HepG2 (cell line): ENCODE measurements around the gene FAM162A. TPM values are rescaled to one million over a fixed set of nuclear protein-coding genes. Genes with fewer than 3 reads are reported as not detected.
A peak's percentile ranks its signal among the peaks of the same experiment; 100 is the strongest.

Source experiments
- ASH2L ChIP-seq: fragments of 300-600, 200-600 bp; sonication (generic); IDR thresholded peaks from 2 replicates; pipeline ENCODE4 v1.7.0; 2017; ENCODE audit warnings: low read depth, mild to moderate bottlenecking, moderate library complexity, mixed read lengths, low read length; ENCODE audit not compliant: insufficient read length
- ATF7-NPFF ChIP-seq: sonication (generic); formaldehyde crosslinking; IDR thresholded peaks from 2 replicates; pipeline ENCODE4 v1.8.1; 2023; ENCODE audit warnings: mild to moderate bottlenecking, low read depth, missing genetic modification reagents, moderate library complexity
- CEBPB ChIP-seq: IDR thresholded peaks from 2 replicates; pipeline ENCODE4 v1.6.1; 2011; ENCODE audit warnings: low read depth, low read length, improper control_type of control experiment, borderline replicate concordance
- CSRNP2 ChIP-seq: sonication (generic); formaldehyde crosslinking; conservative IDR thresholded peaks from 2 replicates; pipeline ENCODE4 v1.8.0; 2022; ENCODE audit warnings: low read depth, missing genetic modification reagents
- ERF ChIP-seq: IDR thresholded peaks from 2 replicates; pipeline ENCODE4 v1.6.1; 2018; ENCODE audit warnings: missing biosample characterization, missing genetic modification reagents
- FOXJ3 ChIP-seq: sonication (generic); formaldehyde crosslinking; IDR thresholded peaks from 2 replicates; pipeline ENCODE4 v1.4.0; 2020; ENCODE audit warnings: missing genetic modification reagents, mild to moderate bottlenecking, borderline replicate concordance
- GLI4 ChIP-seq: sonication (generic); formaldehyde crosslinking; IDR thresholded peaks from 2 replicates; pipeline ENCODE4 v1.5.1; 2020; ENCODE audit warnings: missing genetic modification reagents, mild to moderate bottlenecking, moderate library complexity, borderline replicate concordance
- NCOA5 ChIP-seq: sonication (generic); formaldehyde crosslinking; IDR thresholded peaks from 2 replicates; pipeline ENCODE4 v1.4.0; 2020; ENCODE audit warnings: missing genetic modification reagents
- NFE2L1 ChIP-seq: sonication (generic); formaldehyde crosslinking; IDR thresholded peaks from 2 replicates; pipeline ENCODE4 v1.4.0; 2020; ENCODE audit warnings: missing genetic modification reagents, mild to moderate bottlenecking, borderline replicate concordance
- PAX8 ChIP-seq: sonication (generic); formaldehyde crosslinking; IDR thresholded peaks from 2 replicates; pipeline ENCODE4 v1.8.0; 2022; ENCODE audit warnings: mild to moderate bottlenecking, missing genetic modification reagents, borderline replicate concordance
- POLR2A ChIP-seq, 2 experiments: IDR thresholded peaks; 2 replicates each; pipeline ENCODE4 v1.6.1; 2011; ENCODE audit warnings: low read depth in 2 of 2, low read length in 2 of 2, mild to moderate bottlenecking in 1 of 2, moderate library complexity in 1 of 2; ENCODE audit not compliant: insufficient read depth in 1 of 2
- SNAI1 ChIP-seq: sonication (generic); formaldehyde crosslinking; IDR thresholded peaks from 2 replicates; pipeline ENCODE4 v1.5.0; 2020; ENCODE audit warnings: mild to moderate bottlenecking, missing genetic modification reagents, borderline replicate concordance
- SPEN ChIP-seq: sonication (generic); formaldehyde crosslinking; IDR thresholded peaks from 2 replicates; pipeline ENCODE4 v1.5.1; 2020; ENCODE audit warnings: low read depth, mild to moderate bottlenecking, missing genetic modification reagents
- TCF7 ChIP-seq: sonication (generic); IDR thresholded peaks from 2 replicates; pipeline ENCODE4 v1.6.1; 2016; ENCODE audit warnings: antibody characterized with exemption, low read depth
- ZFP1 ChIP-seq: IDR thresholded peaks from 2 replicates; pipeline ENCODE4 v1.6.1; 2016
- ZMAT3 ChIP-seq: sonication (generic); formaldehyde crosslinking; conservative IDR thresholded peaks from 2 replicates; pipeline ENCODE4 v1.7.0; 2021; ENCODE audit warnings: missing genetic modification reagents
- ZNF30 ChIP-seq: sonication (generic); formaldehyde crosslinking; IDR thresholded peaks from 2 replicates; pipeline ENCODE4 v1.5.0; 2020; ENCODE audit warnings: mild to moderate bottlenecking, missing genetic modification reagents
- ZNF329 ChIP-seq: sonication (generic); formaldehyde crosslinking; IDR thresholded peaks from 2 replicates; pipeline ENCODE4 v1.9.0; 2021; ENCODE audit warnings: low read depth, mild to moderate bottlenecking, missing genetic modification reagents
- ZNF33B ChIP-seq: sonication (generic); formaldehyde crosslinking; IDR thresholded peaks from 2 replicates; pipeline ENCODE4 v1.5.1; 2020; ENCODE audit warnings: mild to moderate bottlenecking, missing genetic modification reagents
- ZNF432 ChIP-seq: sonication (generic); formaldehyde crosslinking; IDR thresholded peaks from 2 replicates; pipeline ENCODE4 v1.5.0; 2020; ENCODE audit warnings: missing genetic modification reagents, mild to moderate bottlenecking, borderline replicate concordance
- ZNF446 ChIP-seq: sonication (generic); formaldehyde crosslinking; IDR thresholded peaks from 2 replicates; pipeline ENCODE4 v1.5.0; 2020; ENCODE audit warnings: mild to moderate bottlenecking, missing genetic modification reagents
- ZNF468 ChIP-seq: sonication (generic); formaldehyde crosslinking; IDR thresholded peaks from 2 replicates; pipeline ENCODE4 v1.8.0; 2022; ENCODE audit warnings: mild to moderate bottlenecking, moderate library complexity, missing genetic modification reagents
- ZNF512 ChIP-seq: sonication (generic); formaldehyde crosslinking; IDR thresholded peaks from 2 replicates; pipeline ENCODE4 v1.4.0; 2020; ENCODE audit warnings: mild to moderate bottlenecking, missing genetic modification reagents
- ZNF550 ChIP-seq: sonication (generic); formaldehyde crosslinking; IDR thresholded peaks from 2 replicates; pipeline ENCODE4 v1.4.0; 2020; ENCODE audit warnings: mild to moderate bottlenecking, missing genetic modification reagents, borderline replicate concordance
- ZNF615 ChIP-seq: sonication (generic); formaldehyde crosslinking; IDR thresholded peaks from 2 replicates; pipeline ENCODE4 v1.5.0; 2020; ENCODE audit warnings: mild to moderate bottlenecking, missing genetic modification reagents, borderline replicate concordance
- ZNF691 ChIP-seq: sonication (generic); formaldehyde crosslinking; IDR thresholded peaks from 2 replicates; pipeline ENCODE4 v1.4.0; 2020; ENCODE audit warnings: missing genetic modification reagents, low read depth, mild to moderate bottlenecking, borderline replicate concordance
- ZNF747 ChIP-seq: sonication (generic); formaldehyde crosslinking; IDR thresholded peaks from 2 replicates; pipeline ENCODE4 v1.8.1; 2023; ENCODE audit warnings: missing genetic modification reagents, mild to moderate bottlenecking, borderline replicate concordance
- polyA plus RNA-seq, 8 experiments: library from polyadenylated mRNA; depleted of rRNA in 3 of 8; stranded (reverse) in 7 of 8; unstranded in 1 of 8; fragments of >200 nt; fragmentation: Illumina TruSeq in 4 of 8; extraction: Trizol in 4 of 8; gene quantifications; 2 replicates each; pipeline versions ENCODE4 v1.2.1 to v1.2.3, GENCODE V29; 2011 to 2016; ENCODE audit warnings: low read depth in 4 of 8, missing spikeins in 1 of 8, mixed read lengths in 1 of 8; ENCODE audit not compliant: insufficient read depth in 1 of 8
- total RNA-seq, 5 experiments: library from RNA; depleted of rRNA; stranded (reverse); fragments of >200 nt; fragmentation: Illumina TruSeq; extraction: Trizol; gene quantifications; 2 replicates each; pipeline ENCODE4 v1.2.3, GENCODE V29; 2016; ENCODE audit warnings: low read depth in 1 of 5

Gene FAM162A
- total and polyA plus RNA-seq, 2 of the 13 experiments (the other 11 are each of a cell fraction or from before 2014, with no cell fraction given): 115 to 155 TPM

- TF ChIP-seq ZNF33B (CRISPR knock-in tag) (peak; percentile 90; the same call in 1 of the 2 replicates), ATF7-NPFF (no peak), NFE2L1 (no peak), SPEN (CRISPR knock-in tag) (peak; percentile 81), ZNF446 (CRISPR knock-in tag) (peak; percentile 23; the same call in 1 of the 2 replicates), FOXJ3 (peak; percentile 80; the same call in 1 of the 2 replicates), ZNF615 (no peak; the same call in 1 of the 2 replicates), TCF7 (no peak), NCOA5 (CRISPR knock-in tag) (no peak), ZNF468 (CRISPR knock-in tag) (no peak), ZFP1 (CRISPR knock-in tag) (0 out of 2 replicates have a peak, but pooled peaks have one; percentile 15), ZNF550 (CRISPR knock-in tag) (no peak), ASH2L (peak; percentile 95), ZNF691 (CRISPR knock-in tag) (no peak), PAX8 (CRISPR knock-in tag) (no peak), ZNF30 (CRISPR knock-in tag) (no peak), GLI4 (CRISPR knock-in tag) (no peak; the same call in 1 of the 2 replicates), ZMAT3 (CRISPR knock-in tag) (peak; percentile 74; the same call in 1 of the 2 replicates), ZNF747 (CRISPR knock-in tag) (peak; percentile 64; the same call in 1 of the 2 replicates), CEBPB (no peak), ZNF512 (CRISPR knock-in tag) (no peak), CSRNP2 (no peak), ZNF329 (0 out of 2 replicates have a peak, but pooled peaks have one; percentile 34), ERF (CRISPR knock-in tag) (no peak; the same call in 1 of the 2 replicates), POLR2A (IDR thresholded peaks at IDR 0.05; ENCODE audit: insufficient read depth in 1 of 2, low read depth in 2 of 2, low read length in 2 of 2) (peak; percentile 90 to 97), ZNF432 (CRISPR knock-in tag) (no peak), SNAI1 (CRISPR knock-in tag) (no peak)
Observed at GRCh38 chr3:122415762-122416654, 32.0 kb downstream of the FAM162A start, which contains the start of gene WDR5B (continued).
